ENCODE measurements around the gene MTMR1. TPM values are rescaled to one million over a fixed set of nuclear protein-coding genes. Genes with fewer than 3 reads are reported as not detected.

MTMR1 gene
- 19.5 TPM for polyA plus RNA-seq (ENCODE audit: insufficient read length)

- peak; percentile 33 for DNase-seq
These were observed at the start of gene MTMR1 for GRCh38 chrX:150692831-150693724. TSS of gene MTMR1 (plus strand) at chrX:150693396. CDS start at chrX:150693531, 135 bp downstream.

- DNase-seq: no peak
These were observed 49.2 kb upstream of the MTMR1 start for GRCh38 chrX:150643958-150644357.

DNA sequence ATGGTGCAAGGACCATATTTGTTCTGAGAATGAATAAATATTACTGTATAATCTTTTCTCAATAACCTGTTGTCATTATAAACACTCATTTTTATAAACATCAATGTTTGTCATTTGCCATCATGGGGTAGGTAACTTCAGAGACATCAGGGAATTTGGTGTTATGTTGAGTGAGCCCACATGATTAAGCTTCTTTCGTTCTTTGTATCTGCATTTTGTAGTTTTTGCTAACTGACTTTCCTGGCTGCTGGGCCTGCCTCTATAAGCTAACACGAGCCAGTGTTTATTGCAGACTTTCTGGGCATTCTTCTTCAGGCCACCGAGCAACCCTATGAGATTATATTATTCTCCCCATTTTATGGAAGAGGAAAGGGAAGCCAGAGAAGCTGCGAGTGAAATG lies 48.8 kb upstream of the MTMR1 start:
- DNase-seq: no peak

DNA sequence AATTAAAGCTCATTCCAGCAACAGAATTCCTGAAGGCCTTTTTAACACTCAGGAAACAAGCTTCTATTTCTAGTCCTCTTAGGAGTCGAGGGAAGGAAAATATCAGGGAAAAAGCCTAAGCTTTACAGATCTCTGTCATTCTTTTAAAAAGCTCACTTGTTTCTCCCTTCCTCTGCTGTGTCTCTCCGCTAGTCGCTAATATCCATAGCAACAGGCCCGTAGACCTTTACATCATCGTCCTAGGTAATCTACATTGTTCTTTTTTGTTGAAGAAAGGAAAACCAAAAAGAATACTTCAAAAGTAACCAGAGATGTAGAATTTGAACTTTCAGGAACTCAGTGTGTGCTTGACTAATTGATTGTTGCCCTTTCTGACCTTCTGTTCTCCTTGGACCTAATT lies 45.9 kb upstream of the MTMR1 start:
- DNase-seq: no peak

- DNase-seq: no peak
These were observed 44.8 kb upstream of the MTMR1 start for GRCh38 chrX:150648296-150648940.

DNA sequence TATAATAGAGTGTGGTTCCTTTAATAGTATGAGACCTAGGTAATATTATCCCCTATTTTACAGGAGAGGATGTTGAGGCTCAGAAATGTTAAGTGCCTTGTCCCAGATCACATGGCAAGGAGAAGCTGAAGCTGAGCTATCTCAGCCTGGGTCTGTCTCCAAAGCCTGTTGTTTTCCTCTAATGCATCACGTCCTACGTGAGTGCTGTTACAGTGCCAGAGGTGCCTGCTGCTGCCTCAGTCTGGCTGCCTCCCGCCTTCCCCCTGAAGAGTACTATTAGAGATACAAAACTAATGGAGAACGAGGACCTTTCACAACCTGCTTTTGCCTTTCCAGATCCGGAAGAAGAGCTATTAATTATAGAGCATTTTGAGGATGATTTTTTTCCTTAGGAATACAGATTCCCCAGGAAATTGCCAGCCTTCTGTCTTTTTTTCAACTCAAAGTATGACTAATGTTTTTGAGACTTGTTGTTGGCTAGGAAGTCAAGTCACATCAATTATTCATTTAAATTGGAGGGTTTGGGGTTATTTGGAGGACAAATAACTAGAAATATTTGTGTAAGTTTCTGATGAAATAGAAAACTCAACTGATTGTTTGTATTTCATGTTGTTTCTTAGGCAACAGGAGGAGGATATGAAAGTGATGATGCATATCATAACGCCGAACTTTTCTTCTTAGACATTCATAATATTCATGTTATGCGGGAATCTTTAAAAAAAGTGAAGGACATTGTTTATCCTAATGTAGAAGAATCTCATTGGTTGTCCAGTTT lies 43.9 kb upstream of the MTMR1 start:
- no peak for DNase-seq

DNA sequence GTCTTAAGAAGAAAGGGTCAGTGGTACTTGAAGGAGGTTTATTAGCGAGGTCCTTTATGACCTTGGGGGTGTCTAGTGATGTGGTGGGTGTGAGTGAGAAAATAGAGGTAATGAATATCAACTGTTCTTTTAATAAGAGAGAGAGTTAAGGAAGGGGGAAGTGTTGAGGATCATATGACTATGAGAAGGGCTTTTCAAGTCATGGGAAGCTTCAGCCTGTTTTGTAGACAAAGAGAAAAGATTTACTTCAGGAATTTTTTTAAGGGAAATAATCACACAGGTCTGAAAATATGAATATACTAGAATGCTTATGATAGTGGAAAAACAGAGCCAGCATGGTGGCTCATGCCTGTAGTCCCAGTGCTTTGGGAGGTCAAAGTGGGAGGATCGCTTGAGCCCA lies 41.3 kb upstream of the MTMR1 start:
- no peak for DNase-seq

GRCh38 chrX:150655788-150656187 lies 37.4 kb upstream of the MTMR1 start:
- no peak for DNase-seq

DNA sequence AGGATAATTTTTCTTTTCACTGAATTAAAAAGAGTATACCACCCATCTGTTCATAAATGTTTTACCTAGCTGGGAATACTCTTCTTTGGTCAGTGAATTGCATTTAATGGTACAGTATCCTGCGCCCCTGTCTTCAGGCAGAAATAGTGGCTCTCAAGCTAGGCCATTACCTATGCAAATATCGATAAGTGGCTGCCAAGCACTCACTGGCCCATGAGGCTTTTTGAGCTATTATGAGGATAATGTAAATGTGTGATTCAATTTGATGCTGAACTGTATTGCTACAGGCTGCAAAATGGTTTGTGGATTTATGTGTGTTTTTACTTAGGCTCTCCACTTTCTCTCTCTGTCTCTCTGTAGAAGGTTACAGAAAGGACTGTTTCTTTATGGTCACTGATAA lies 30.1 kb upstream of the MTMR1 start:
- no peak for DNase-seq

GRCh38 chrX:150664290-150664689 lies 28.9 kb upstream of the MTMR1 start:
- no peak for DNase-seq

GRCh38 chrX:150676221-150676620 lies 17.0 kb upstream of the MTMR1 start:
- no peak for DNase-seq

DNA sequence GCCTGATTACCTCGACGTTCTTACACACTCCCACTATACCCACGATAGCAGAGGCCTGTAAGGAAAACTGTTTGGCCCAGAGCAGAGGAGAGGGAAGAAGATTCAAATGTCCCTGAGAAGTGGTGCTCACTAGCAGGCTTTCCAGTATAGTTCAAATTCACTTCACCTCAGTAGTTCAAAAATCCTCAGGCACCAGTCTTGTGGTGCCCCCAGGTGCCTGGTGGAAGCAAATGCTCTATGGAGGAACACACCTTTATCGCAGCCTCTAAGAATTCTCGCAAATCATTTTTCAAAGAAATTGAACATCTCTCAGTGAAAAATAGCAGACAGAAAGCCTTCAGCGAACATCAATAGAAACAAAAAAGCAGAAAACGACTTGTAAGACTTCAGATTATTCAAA lies 12.2 kb upstream of the MTMR1 start:
- no peak for DNase-seq

DNA sequence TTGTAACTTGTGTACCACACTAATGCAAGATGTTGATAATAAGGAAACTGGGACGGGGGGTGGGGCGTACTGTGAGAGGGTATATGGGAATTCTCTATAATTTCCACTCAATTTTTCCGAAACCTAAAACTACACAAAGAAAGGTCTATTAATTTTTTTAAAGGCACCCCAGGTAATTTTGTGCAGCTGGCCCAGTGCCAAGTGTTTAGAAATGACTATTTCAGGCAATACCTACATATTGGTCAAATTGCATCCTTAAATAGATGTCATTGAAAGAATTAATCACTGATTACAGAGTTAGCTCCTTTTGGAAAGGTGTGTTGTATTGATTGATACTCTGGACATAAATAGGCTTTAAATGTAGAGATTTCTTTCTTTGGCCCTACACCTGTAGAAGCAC lies 10.1 kb upstream of the MTMR1 start:
- DNase-seq: no peak

DNA sequence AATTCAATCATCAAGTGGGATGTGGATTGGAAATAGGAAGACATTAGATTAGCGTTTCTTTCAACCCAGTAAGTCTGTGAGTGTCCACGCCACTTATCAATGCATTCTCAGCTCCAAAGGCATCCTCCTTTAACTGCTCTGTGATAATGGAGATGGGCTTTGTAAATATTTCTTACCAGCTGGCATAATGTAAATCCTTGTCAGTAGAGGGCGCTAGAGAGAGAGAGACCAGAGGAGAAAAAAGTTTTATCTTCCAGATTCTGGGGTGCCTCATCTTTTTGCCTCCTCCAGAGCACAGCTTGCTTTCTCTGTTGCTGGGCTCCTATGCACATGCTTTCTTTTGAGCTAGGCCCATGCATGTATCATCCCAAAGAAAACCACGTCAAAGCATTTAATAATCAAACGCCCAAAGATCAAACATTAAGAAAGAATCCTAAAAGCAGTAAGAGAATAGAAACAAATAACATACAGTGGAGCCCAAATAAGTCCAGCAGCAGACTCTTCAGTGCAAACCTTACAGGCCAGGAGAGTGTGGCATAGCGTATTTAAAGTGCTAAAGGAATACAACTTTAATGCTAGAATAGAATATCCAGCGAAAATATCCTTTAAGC lies 9.6 kb upstream of the MTMR1 start:
- DNase-seq: no peak

GRCh38 chrX:150688911-150689451 lies 4.2 kb upstream of the MTMR1 start:
- DNase-seq: no peak

GRCh38 chrX:150690126-150690525 lies 3.1 kb upstream of the MTMR1 start:
- DNase-seq: no peak

DNA sequence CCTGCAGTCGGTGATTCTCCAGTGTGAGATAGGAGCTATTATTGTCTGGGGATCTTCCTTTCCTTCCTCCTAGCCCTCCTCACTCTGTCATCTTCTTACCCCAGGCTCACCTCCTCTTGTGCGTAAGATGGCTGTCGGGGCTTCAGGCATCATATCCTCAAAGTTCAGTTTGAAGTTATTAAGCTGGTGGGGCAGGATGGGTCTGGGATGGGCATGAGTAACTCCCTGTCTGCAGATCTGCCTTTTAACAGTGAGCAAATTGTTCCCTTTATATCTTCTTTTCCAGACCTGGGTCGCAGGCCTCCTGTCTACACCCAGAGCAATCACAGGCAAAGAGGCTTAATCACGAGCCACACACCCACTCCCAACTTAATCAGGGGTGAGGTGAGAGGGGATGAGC lies 900 bp upstream of the MTMR1 start:
- no peak for DNase-seq

- peak; percentile 36 for DNase-seq
These were observed 754 bp downstream of the MTMR1 start for GRCh38 chrX:150693725-150694574.

DNA sequence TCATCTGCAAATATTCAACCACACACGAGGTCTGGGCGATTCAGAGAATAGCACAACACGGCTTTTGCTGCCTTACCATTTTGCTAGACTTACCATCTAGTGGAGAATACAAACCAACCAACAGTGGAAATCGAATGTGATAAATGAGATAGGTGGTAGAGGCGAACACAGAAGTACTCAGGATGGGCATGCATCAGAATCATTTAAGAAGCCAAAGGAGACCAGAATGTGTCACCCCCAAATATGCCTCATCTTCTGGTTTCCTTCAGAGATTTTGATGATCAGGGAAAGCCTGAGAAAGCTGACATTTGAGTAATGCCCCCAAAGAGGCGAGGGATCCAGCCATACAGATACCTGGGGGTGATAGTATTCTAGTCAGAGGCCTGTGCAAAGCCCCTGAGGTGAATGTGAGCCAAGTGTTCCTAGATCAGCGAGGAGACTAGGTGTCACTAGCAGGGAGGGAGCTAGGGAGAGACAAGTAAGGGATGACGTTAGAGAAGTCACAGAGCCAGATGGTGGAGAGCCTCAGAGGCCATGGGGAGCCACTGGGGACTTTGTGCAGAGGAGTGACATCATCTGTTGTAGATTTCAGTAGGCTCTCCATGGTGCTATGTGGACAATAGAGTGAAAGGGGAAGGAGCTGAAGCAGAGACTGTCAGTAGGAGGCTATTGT lies 1.7 kb downstream of the MTMR1 start:
- no peak for DNase-seq

- no peak for DNase-seq
These were observed 3.1 kb downstream of the MTMR1 start for GRCh38 chrX:150696331-150696730.

GRCh38 chrX:150696866-150697265 lies 3.7 kb downstream of the MTMR1 start:
- DNase-seq: no peak

Data from hindlimb muscle (tissue), 1 donor.